Endothelial cell (in vitro differentiated cells): Measurements from ENCODE around the gene EPB42. TPM values are rescaled to one million over a fixed set of nuclear protein-coding genes. Genes with fewer than 3 reads are reported as not detected.

Experiments used
- DNase-seq: peaks from one replicate; pipeline ENCODE4 v3.0.0; 2021; ENCODE audit warnings: low spot score
- H3K27ac Mint-ChIP-seq: one replicate; pipeline ENCODE4 v1.8.0; 2021; ENCODE audit warnings: mixed read lengths, inconsistent platforms; ENCODE audit not compliant: unreplicated experiment
- H3K27me3 Mint-ChIP-seq: one replicate; pipeline ENCODE4 v1.8.0; 2021; ENCODE audit warnings: mild to moderate bottlenecking, moderate library complexity, mixed read lengths, inconsistent platforms; ENCODE audit not compliant: unreplicated experiment
- H3K36me3 Mint-ChIP-seq: one replicate; pipeline ENCODE4 v1.8.0; 2021; ENCODE audit warnings: mild to moderate bottlenecking, low read depth, mixed read lengths, inconsistent platforms; ENCODE audit not compliant: unreplicated experiment
- H3K4me1 Mint-ChIP-seq: one replicate; pipeline ENCODE4 v1.8.0; 2021; ENCODE audit warnings: mild to moderate bottlenecking, mixed read lengths, inconsistent platforms; ENCODE audit not compliant: unreplicated experiment
- H3K4me3 Mint-ChIP-seq: one replicate; pipeline ENCODE4 v1.8.0; 2021; ENCODE audit warnings: mild to moderate bottlenecking, mixed read lengths, inconsistent platforms; ENCODE audit not compliant: unreplicated experiment
- H3K9me3 Mint-ChIP-seq: one replicate; pipeline ENCODE4 v1.8.0; 2021; ENCODE audit warnings: mixed read lengths, inconsistent platforms; ENCODE audit not compliant: unreplicated experiment
- total RNA-seq: library from RNA; stranded (reverse); fragmentation: NEBNext Ultra II Directional; extraction: Animal tissue kit (Norgen Biotek cat#: 25700); gene quantifications from one replicate; pipeline ENCODE4 v1.2.1, GENCODE V29; 2021; ENCODE audit not compliant: unreplicated experiment
- TF ChIP-seq, protein P1 (sequence below): fragments of 200-600 bp; sonication (generic); IDR thresholded peaks from one replicate; pipeline ENCODE4 v1.5.0; 2021; ENCODE audit warnings: antibody characterized with exemption; ENCODE audit not compliant: unreplicated experiment

EPB42 gene
- total RNA-seq, 1 donor from 2014 or later: not detected

DNA sequence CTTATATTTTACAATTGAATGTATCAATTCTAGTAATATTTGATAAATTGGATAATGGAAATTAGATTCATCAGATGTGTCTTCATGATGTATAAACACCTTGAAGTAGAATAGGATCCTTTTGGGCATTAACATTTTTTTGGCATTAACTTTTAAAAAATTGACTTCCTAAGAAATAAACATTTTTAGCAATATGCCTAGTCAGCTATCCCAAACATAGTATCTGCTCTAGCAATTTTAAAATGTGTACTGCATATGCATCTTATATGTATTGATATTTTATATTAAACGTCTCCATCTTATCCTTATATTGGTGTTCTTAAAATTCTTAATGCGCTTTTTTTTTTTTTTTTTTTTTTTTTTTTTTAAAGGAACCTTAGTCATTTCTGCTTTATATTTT, 27.1 kb downstream of the EPB42 start:
- no peak for DNase-seq
- TF ChIP-seq, protein P1, sequence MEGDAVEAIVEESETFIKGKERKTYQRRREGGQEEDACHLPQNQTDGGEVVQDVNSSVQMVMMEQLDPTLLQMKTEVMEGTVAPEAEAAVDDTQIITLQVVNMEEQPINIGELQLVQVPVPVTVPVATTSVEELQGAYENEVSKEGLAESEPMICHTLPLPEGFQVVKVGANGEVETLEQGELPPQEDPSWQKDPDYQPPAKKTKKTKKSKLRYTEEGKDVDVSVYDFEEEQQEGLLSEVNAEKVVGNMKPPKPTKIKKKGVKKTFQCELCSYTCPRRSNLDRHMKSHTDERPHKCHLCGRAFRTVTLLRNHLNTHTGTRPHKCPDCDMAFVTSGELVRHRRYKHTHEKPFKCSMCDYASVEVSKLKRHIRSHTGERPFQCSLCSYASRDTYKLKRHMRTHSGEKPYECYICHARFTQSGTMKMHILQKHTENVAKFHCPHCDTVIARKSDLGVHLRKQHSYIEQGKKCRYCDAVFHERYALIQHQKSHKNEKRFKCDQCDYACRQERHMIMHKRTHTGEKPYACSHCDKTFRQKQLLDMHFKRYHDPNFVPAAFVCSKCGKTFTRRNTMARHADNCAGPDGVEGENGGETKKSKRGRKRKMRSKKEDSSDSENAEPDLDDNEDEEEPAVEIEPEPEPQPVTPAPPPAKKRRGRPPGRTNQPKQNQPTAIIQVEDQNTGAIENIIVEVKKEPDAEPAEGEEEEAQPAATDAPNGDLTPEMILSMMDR: no peak
- no peaks in the 10 kb centered on the region for H3K9me3 Mint-ChIP-seq
- H3K4me1 Mint-ChIP-seq: no peaks in the 10 kb centered on the region
- peaks cover 25% of the 10 kb centered on the region for H3K36me3 Mint-ChIP-seq
- no peak overlapping the region for H3K4me3 Mint-ChIP-seq
- no peaks in the 10 kb centered on the region for H3K27me3 Mint-ChIP-seq
- H3K27ac Mint-ChIP-seq: no peak overlapping the region

DNA sequence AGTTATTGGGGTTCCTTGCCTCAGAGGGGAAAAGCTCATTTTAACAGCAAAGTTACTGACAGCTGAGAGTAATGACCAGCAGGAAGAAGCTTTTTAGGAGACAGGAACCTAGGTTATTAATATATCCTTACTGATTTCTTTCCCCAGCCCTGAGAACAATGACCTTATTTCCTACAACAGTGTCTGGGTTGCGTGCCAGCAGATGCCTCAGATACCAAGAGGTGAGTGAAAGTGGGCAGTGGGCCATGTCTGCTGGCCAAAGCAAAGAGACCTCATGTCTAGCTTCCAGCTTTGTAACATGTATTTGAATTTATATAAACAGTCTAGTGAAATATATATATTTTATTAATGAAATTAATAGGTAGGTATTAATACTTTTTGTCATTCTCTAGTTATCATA, 30.6 kb downstream of the EPB42 start:
- TF ChIP-seq, protein P1: no peak
- no peak overlapping the region for H3K27ac Mint-ChIP-seq
- H3K9me3 Mint-ChIP-seq: no peaks in the 10 kb centered on the region
- no peak for DNase-seq
- no peak overlapping the region for H3K4me3 Mint-ChIP-seq
- peaks cover 3% of the 10 kb centered on the region for H3K27me3 Mint-ChIP-seq
- peaks cover 7% of the 10 kb centered on the region for H3K36me3 Mint-ChIP-seq
- peaks cover 4% of the 10 kb centered on the region for H3K4me1 Mint-ChIP-seq

- Mint-ChIP-seq H3K4me1 (peaks cover 4% of the 10 kb centered on the region), H3K36me3 (peaks cover 7% of the 10 kb centered on the region), H3K4me3 (no peak overlapping the region), H3K27me3 (peaks cover 3% of the 10 kb centered on the region), H3K9me3 (no peaks in the 10 kb centered on the region), H3K27ac (no peak overlapping the region)
- TF ChIP-seq, protein P1: no peak
- no peak for DNase-seq
Measured at GRCh38 chr15:43189296-43189695, 31.5 kb downstream of the EPB42 start.

DNA sequence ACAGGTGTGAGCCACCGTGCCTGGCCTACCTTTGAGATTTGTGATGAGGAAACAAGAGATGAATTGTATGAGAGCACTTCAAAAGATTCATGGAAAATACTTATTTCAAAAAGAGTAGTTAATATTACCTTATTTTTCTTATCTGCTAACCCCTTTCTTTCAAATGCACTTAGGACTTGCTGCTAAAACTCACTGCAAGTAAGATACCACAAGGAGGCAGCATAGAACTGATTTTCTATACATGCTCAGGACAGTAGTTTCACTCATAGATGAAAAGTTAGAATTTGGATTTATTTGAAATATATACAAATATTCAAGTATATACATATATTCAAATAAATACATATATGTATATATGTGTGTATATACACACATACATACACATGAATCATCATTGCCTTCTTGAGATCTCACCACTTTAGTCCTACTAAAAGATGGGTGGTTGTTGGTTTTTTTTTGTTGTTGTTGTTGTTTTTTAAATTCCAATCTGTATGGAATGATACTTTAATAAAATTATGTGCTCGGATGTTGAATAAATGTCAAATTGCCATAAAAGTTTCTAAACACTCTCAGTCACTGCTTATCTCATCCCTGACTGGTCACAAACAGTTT, 33.2 kb downstream of the EPB42 start:
- Mint-ChIP-seq H3K4me3 (no peak overlapping the region), H3K9me3 (no peaks in the 10 kb centered on the region), H3K27me3 (peaks cover 3% of the 10 kb centered on the region), H3K36me3 (peaks cover 3% of the 10 kb centered on the region), H3K27ac (no peak overlapping the region), H3K4me1 (peaks cover 4% of the 10 kb centered on the region)
- no peak for DNase-seq
- TF ChIP-seq, protein P1: peak; percentile 55

- H3K27me3 Mint-ChIP-seq: peaks cover 3% of the 10 kb centered on the region
- DNase-seq: no peak
Measured at GRCh38 chr15:43186003-43186353, 34.8 kb downstream of the EPB42 start.

More at GRCh38 chr15:43186003-43186353, 34.8 kb downstream of the EPB42 start:
- H3K4me1 Mint-ChIP-seq: peaks cover 4% of the 10 kb centered on the region
- TF ChIP-seq, protein P1: no peak
- peak overlapping the region; percentile 96 for H3K4me3 Mint-ChIP-seq
- H3K9me3 Mint-ChIP-seq: no peaks in the 10 kb centered on the region
- H3K27ac Mint-ChIP-seq: peak overlapping the region; percentile 55
- H3K36me3 Mint-ChIP-seq: no peaks in the 10 kb centered on the region
